ENCODE data around the gene LGR5. TPM values are rescaled to one million over a fixed set of nuclear protein-coding genes. Genes with fewer than 3 reads are reported as not detected.
"Not testable (repeated sequence)": the region's sequence is repeated elsewhere in the genome, so short reads cannot be mapped to it uniquely, and the experiment has no call there.

Gene LGR5
- total RNA-seq, 4 donors from 2014 or later = 0.97 to 5.5 (median 2.9) TPM

DNA sequence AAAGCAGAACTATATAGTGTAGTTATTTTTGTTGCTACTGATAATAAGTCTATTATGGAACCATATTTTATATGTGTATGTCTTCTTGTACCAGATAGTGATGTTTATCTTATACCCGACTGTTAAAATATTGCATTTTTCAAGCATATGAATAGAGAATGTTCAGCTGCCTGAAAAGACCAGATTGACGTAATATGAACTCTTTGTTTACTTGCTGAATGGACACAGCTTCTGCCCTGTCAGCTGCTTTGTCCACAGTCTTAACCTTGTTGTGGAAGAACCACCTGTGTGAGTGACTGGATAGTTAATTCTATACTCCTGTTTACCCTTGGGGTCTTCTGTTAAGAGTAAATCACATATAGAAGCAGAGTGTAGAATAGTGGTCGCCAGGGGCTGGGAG, 109.3 kb downstream of the LGR5 start:
- Histone ChIP-seq H3K9me3 (no peaks in the 10 kb centered on the region), H3K27me3 (no peaks in the 10 kb centered on the region), H3K27ac (no peak overlapping the region), H3K36me3 (no peaks in the 10 kb centered on the region), H3K4me3 (no peak overlapping the region), H3K4me1 (no peaks in the 10 kb centered on the region)
- 80% methylated on average over 3 of the region's 3 CpGs for WGBS
- DNase-seq (ENCODE audit: low spot score in 2 of 2) = no peak
- TF ChIP-seq POLR2A (IDR thresholded peaks at IDR 0.05) (no peak), EP300 (IDR thresholded peaks at IDR 0.05) (no peak), POLR2AphosphoS5 (IDR thresholded peaks at IDR 0.05) (no peak)
- TF ChIP-seq, protein P1, sequence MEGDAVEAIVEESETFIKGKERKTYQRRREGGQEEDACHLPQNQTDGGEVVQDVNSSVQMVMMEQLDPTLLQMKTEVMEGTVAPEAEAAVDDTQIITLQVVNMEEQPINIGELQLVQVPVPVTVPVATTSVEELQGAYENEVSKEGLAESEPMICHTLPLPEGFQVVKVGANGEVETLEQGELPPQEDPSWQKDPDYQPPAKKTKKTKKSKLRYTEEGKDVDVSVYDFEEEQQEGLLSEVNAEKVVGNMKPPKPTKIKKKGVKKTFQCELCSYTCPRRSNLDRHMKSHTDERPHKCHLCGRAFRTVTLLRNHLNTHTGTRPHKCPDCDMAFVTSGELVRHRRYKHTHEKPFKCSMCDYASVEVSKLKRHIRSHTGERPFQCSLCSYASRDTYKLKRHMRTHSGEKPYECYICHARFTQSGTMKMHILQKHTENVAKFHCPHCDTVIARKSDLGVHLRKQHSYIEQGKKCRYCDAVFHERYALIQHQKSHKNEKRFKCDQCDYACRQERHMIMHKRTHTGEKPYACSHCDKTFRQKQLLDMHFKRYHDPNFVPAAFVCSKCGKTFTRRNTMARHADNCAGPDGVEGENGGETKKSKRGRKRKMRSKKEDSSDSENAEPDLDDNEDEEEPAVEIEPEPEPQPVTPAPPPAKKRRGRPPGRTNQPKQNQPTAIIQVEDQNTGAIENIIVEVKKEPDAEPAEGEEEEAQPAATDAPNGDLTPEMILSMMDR (IDR thresholded peaks at IDR 0.05) = no peak

DNA sequence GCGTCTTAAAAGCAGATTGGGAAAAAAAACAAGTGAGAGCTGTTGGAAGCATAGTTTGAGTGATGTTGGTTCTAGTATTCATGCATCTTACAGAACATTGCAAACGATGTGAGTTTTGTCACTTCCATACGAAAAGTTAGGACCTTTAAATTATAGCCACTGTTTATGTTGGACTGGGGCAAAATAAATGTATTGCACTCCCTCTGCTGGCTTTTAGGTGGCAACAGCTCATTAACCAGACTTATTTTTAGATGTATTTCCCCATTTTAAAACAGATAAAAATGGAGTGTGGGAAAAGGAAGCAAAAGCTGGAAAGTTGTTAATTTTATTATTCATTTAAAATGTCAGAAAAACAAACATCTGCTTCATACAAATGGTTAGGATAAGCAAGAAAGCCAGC, 111.9 kb downstream of the LGR5 start:
- H3K9me3 ChIP-seq = no peaks in the 10 kb centered on the region
- H3K4me3 ChIP-seq = no peak overlapping the region
- no peaks in the 10 kb centered on the region for H3K36me3 ChIP-seq
- no peaks in the 10 kb centered on the region for H3K4me1 ChIP-seq
- H3K27me3 ChIP-seq = no peaks in the 10 kb centered on the region
- 45% methylated on average over 3 of the region's 3 CpGs for WGBS
- TF ChIP-seq, protein P1 (IDR thresholded peaks at IDR 0.05) = no peak
- TF ChIP-seq POLR2A (IDR thresholded peaks at IDR 0.05) (no peak), EP300 (IDR thresholded peaks at IDR 0.05) (no peak), POLR2AphosphoS5 (IDR thresholded peaks at IDR 0.05) (no peak)
- no peak overlapping the region for H3K27ac ChIP-seq
- no peak for DNase-seq (ENCODE audit: low spot score in 2 of 2)

DNA sequence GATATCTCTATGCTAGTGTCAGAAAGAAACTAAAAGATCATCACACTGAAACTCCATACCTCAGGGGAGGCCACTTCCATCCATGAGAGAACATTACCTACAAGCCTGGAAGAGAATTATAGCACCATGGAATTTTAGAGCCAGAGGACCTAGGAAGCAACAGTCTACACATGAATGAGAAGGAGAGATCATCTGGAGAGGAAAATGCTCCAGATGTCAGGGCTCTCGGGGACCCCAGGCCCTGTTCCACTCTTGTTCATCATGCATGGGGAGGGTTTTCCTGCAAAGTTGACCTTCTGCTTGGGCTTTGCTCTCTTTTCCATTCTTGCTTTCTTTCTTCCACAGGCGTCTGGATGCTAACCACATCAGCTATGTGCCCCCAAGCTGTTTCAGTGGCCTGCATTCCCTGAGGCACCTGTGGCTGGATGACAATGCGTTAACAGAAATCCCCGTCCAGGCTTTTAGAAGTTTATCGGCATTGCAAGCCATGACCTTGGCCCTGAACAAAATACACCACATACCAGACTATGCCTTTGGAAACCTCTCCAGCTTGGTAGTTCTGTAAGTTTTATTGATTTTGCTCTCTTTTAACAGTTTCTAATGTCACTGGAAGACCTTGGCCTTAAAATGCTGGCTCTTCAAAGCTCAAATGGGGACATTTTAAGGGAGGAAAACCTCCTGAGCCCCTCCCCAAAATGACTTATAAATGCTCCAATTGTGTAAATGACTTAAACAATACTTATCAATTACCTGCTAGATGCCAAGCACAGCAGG, 113.3 kb downstream of the LGR5 start:
- DNase-seq (ENCODE audit: low spot score in 2 of 2) = no peak
- TF ChIP-seq, protein P1 (IDR thresholded peaks at IDR 0.05) = no peak
- TF ChIP-seq POLR2A (IDR thresholded peaks at IDR 0.05) (no peak), POLR2AphosphoS5 (IDR thresholded peaks at IDR 0.05) (no peak), EP300 (IDR thresholded peaks at IDR 0.05) (no peak)
- 95% methylated on average over 5 of the region's 5 CpGs for WGBS
- H3K9me3 ChIP-seq = no peaks in the 10 kb centered on the region
- H3K4me1 ChIP-seq = no peaks in the 10 kb centered on the region
- H3K27me3 ChIP-seq = no peaks in the 10 kb centered on the region
- no peak overlapping the region for H3K27ac ChIP-seq
- H3K36me3 ChIP-seq = no peaks in the 10 kb centered on the region
- no peak overlapping the region for H3K4me3 ChIP-seq

DNA sequence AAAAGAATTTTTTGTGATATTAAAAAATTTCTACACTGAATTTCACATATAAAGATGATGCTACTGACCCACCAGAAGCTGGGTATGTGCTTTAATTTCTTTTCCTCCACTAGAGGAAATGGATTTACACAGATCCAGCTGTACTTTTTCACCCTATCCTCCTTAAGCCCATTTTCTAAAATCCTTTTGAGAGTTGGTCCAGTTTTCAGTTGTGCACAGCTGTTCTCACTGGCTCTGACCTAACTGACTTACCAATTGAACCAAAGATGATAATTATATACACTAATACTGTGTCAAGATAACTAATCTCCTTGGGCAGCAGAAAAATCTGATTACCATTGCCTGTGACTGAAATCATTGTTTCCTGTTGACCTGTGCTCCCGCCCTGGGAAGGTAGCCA, 115.6 kb downstream of the LGR5 start:
- H3K4me3 ChIP-seq = no peak overlapping the region
- TF ChIP-seq, protein P1 (IDR thresholded peaks at IDR 0.05) = no peak
- TF ChIP-seq POLR2AphosphoS5 (IDR thresholded peaks at IDR 0.05) (no peak), EP300 (IDR thresholded peaks at IDR 0.05) (no peak), POLR2A (IDR thresholded peaks at IDR 0.05) (no peak)
- no peaks in the 10 kb centered on the region for H3K27me3 ChIP-seq
- DNase-seq (ENCODE audit: low spot score in 2 of 2) = no peak
- H3K4me1 ChIP-seq = no peaks in the 10 kb centered on the region
- H3K36me3 ChIP-seq = no peaks in the 10 kb centered on the region
- H3K27ac ChIP-seq = no peak overlapping the region
- H3K9me3 ChIP-seq = no peaks in the 10 kb centered on the region
- 83% methylated on average over 1 of the region's 1 CpG for WGBS

DNA sequence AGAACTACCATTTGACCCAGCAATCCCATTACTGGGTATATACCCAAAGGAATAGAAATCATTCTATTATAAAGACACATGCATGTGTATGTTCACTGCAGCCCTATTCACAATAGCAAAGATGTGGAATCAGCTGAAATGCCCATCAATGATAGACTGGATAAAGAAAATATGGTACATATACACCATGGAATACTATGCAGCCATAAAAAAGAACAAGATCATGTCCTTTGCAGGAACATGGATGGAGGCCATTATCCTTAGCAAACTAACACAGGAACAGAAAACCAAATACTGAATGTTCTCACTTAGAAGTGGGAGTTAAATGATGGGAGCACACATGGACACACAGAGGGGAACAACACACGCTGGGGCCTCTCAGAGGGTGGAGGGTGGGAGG, 116.2 kb downstream of the LGR5 start:
- WGBS = 93% methylated on average over 1 of the region's 1 CpG

DNA sequence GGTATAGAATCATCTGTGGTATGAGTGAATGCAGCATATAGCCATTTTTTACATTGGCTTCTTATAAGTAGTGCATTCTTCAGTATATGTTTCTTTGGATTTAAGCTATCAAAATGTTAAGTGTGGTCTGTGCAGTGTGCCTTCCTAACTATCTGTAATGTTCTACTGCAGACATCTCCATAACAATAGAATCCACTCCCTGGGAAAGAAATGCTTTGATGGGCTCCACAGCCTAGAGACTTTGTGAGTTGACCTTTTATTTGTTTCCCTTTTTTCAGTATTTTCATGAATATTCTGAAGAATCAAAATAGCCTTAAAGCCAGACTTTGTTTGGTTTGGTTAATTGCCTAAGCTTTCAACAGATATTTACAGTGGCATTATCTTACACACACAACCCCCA, 116.8 kb downstream of the LGR5 start:
- H3K27ac ChIP-seq = no peak overlapping the region
- no peak for DNase-seq (ENCODE audit: low spot score in 2 of 2)
- no peaks in the 10 kb centered on the region for H3K36me3 ChIP-seq
- no peak overlapping the region for H3K4me3 ChIP-seq
- H3K4me1 ChIP-seq = no peaks in the 10 kb centered on the region
- no peaks in the 10 kb centered on the region for H3K27me3 ChIP-seq
- H3K9me3 ChIP-seq = no peaks in the 10 kb centered on the region
- no peak for TF ChIP-seq EP300 (IDR thresholded peaks at IDR 0.05)
- no peak for TF ChIP-seq POLR2A (IDR thresholded peaks at IDR 0.05)
- TF ChIP-seq POLR2AphosphoS5 (IDR thresholded peaks at IDR 0.05) = no peak
- TF ChIP-seq, protein P1 (IDR thresholded peaks at IDR 0.05) = no peak

More for the DNA sequence above, 116.2 kb downstream of the LGR5 start:
- not testable (repeated sequence) for DNase-seq (ENCODE audit: low spot score in 2 of 2); H3K4me1 ChIP-seq; H3K27ac ChIP-seq; H3K4me3 ChIP-seq; H3K9me3 ChIP-seq; H3K36me3 ChIP-seq; H3K27me3 ChIP-seq
